ENCODE results near the gene INPP5E.

INPP5E gene

GRCh38 chr9:136447173-136447778, 7.6 kb upstream of the INPP5E start:
- Histone ChIP-seq H4K20me1 (ENCODE audit: control insufficient read depth, insufficient read depth, low read depth, low read length) (no peaks in the 10 kb centered on the region), H3K4me1 (ENCODE audit: control insufficient read depth, low read length) (no peaks in the 10 kb centered on the region), H3F3A (ENCODE audit: control insufficient read depth, insufficient read depth) (no peaks in the 10 kb centered on the region), H3K9me3 (ENCODE audit: control insufficient read depth, insufficient read depth, low read length) (no peaks in the 10 kb centered on the region), H3K27ac (ENCODE audit: low read depth, low read length) (no peak overlapping the region), H3K27me3 (ENCODE audit: control insufficient read depth, low read length) (no peaks in the 10 kb centered on the region), H3K36me3 (ENCODE audit: control insufficient read depth, low read length) (peaks cover 77% of the 10 kb centered on the region), H3K4me3 (ENCODE audit: low read length) (no peak overlapping the region), H3K79me2 (ENCODE audit: control insufficient read depth, low read length) (no peaks in the 10 kb centered on the region), H3K9me2 (replicated peaks; ENCODE audit: control insufficient read depth, low read length) (no peaks in the 10 kb centered on the region), H3K4me2 (ENCODE audit: low read length) (no peak overlapping the region)
- TF ChIP-seq CTCF (IDR thresholded peaks at IDR 0.05; ENCODE audit: low read depth, low read length, poor library complexity, severe bottlenecking) (no peak), EZH2phosphoT487 (IDR thresholded peaks at IDR 0.05; ENCODE audit: borderline replicate concordance, low read length) (no peak)

GRCh38 chr9:136445799-136446198, 6.2 kb upstream of the INPP5E start:
- Histone ChIP-seq H3K36me3 (ENCODE audit: control insufficient read depth, low read length) (peaks cover 78% of the 10 kb centered on the region), H3K4me1 (ENCODE audit: control insufficient read depth, low read length) (no peaks in the 10 kb centered on the region)

GRCh38 chr9:136444102-136444501, 4.5 kb upstream of the INPP5E start:
- Histone ChIP-seq H3K36me3 (ENCODE audit: control insufficient read depth, low read length) (peaks cover 71% of the 10 kb centered on the region), H4K20me1 (ENCODE audit: control insufficient read depth, insufficient read depth, low read depth, low read length) (no peaks in the 10 kb centered on the region), H3K79me2 (ENCODE audit: control insufficient read depth, low read length) (peaks cover 4% of the 10 kb centered on the region), H3K9me3 (ENCODE audit: control insufficient read depth, insufficient read depth, low read length) (no peaks in the 10 kb centered on the region), H3F3A (ENCODE audit: control insufficient read depth, insufficient read depth) (peaks cover 9% of the 10 kb centered on the region; the same call in 1 of the 2 replicates), H3K4me2 (ENCODE audit: low read length) (no peak overlapping the region), H3K4me1 (ENCODE audit: control insufficient read depth, low read length) (peaks cover 5% of the 10 kb centered on the region), H3K4me3 (ENCODE audit: low read length) (no peak overlapping the region), H3K27ac (ENCODE audit: low read depth, low read length) (no peak overlapping the region), H3K27me3 (ENCODE audit: control insufficient read depth, low read length) (no peaks in the 10 kb centered on the region), H3K9me2 (replicated peaks; ENCODE audit: control insufficient read depth, low read length) (no peaks in the 10 kb centered on the region)
- TF ChIP-seq EZH2phosphoT487 (IDR thresholded peaks at IDR 0.05; ENCODE audit: borderline replicate concordance, low read length) (no peak), CTCF (IDR thresholded peaks at IDR 0.05; ENCODE audit: low read depth, low read length, poor library complexity, severe bottlenecking) (no peak)

More at GRCh38 chr9:136445799-136446198, 6.2 kb upstream of the INPP5E start:
- Histone ChIP-seq H3K27me3 (ENCODE audit: control insufficient read depth, low read length) (no peaks in the 10 kb centered on the region), H3K9me3 (ENCODE audit: control insufficient read depth, insufficient read depth, low read length) (no peaks in the 10 kb centered on the region), H3K79me2 (ENCODE audit: control insufficient read depth, low read length) (no peaks in the 10 kb centered on the region), H3K27ac (ENCODE audit: low read depth, low read length) (no peak overlapping the region), H3K4me3 (ENCODE audit: low read length) (no peak overlapping the region), H4K20me1 (ENCODE audit: control insufficient read depth, insufficient read depth, low read depth, low read length) (no peaks in the 10 kb centered on the region), H3F3A (ENCODE audit: control insufficient read depth, insufficient read depth) (peaks cover 1% of the 10 kb centered on the region; the same call in 1 of the 2 replicates), H3K9me2 (replicated peaks; ENCODE audit: control insufficient read depth, low read length) (no peaks in the 10 kb centered on the region), H3K4me2 (ENCODE audit: low read length) (no peak overlapping the region)
- no peak for TF ChIP-seq CTCF (IDR thresholded peaks at IDR 0.05; ENCODE audit: low read depth, low read length, poor library complexity, severe bottlenecking)
- no peak for TF ChIP-seq EZH2phosphoT487 (IDR thresholded peaks at IDR 0.05; ENCODE audit: borderline replicate concordance, low read length)
